ENCODE data around the gene ERICH3.

Gene ERICH3

DNA sequence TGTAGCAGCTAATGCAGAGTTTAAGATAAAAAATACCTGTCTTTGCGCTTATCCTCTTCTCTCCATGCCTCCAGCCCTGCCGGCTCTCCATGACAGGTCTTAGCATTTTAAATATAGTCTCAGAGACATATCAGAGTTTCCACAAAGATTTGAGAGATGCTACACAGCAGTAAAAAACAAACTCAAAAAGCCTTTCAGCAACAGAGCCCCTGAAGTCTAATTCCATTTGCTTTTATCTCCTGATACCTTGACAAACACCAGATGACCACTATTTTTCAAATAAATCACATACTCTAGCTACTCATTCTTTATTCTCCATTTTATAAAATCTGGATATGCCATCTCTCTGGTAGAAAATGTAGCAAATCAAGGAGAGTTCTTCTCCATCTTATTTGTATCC lies 81.6 kb downstream of the ERICH3 start:
- TF ChIP-seq, protein P1, sequence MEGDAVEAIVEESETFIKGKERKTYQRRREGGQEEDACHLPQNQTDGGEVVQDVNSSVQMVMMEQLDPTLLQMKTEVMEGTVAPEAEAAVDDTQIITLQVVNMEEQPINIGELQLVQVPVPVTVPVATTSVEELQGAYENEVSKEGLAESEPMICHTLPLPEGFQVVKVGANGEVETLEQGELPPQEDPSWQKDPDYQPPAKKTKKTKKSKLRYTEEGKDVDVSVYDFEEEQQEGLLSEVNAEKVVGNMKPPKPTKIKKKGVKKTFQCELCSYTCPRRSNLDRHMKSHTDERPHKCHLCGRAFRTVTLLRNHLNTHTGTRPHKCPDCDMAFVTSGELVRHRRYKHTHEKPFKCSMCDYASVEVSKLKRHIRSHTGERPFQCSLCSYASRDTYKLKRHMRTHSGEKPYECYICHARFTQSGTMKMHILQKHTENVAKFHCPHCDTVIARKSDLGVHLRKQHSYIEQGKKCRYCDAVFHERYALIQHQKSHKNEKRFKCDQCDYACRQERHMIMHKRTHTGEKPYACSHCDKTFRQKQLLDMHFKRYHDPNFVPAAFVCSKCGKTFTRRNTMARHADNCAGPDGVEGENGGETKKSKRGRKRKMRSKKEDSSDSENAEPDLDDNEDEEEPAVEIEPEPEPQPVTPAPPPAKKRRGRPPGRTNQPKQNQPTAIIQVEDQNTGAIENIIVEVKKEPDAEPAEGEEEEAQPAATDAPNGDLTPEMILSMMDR (conservative IDR thresholded peaks at IDR 0.05): no peak
- TF ChIP-seq ZFX (IDR thresholded peaks at IDR 0.05): no peak
- H3K27ac ChIP-seq: no peak overlapping the region

DNA sequence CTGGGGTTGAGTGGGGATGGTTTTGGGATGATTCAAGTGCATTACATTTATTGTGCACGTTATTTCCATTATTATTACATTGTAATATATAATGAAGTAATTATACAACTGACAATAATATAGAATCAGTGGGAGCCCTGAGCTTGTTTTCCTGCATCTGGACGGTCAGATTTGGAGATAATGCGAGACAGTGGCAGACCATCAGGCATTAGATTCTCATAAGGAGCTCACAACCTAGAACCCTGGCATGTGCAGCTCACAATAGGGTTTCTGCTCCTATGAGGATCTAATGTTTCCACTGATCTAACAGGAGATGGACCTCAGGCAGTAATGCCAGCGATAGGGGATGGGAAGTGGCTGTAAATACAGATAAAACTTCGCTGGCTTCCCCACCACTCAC lies 83.3 kb downstream of the ERICH3 start:
- TF ChIP-seq, protein P1 (conservative IDR thresholded peaks at IDR 0.05): no peak
- no peak for TF ChIP-seq ZFX (IDR thresholded peaks at IDR 0.05)
- no peak overlapping the region for H3K27ac ChIP-seq

DNA sequence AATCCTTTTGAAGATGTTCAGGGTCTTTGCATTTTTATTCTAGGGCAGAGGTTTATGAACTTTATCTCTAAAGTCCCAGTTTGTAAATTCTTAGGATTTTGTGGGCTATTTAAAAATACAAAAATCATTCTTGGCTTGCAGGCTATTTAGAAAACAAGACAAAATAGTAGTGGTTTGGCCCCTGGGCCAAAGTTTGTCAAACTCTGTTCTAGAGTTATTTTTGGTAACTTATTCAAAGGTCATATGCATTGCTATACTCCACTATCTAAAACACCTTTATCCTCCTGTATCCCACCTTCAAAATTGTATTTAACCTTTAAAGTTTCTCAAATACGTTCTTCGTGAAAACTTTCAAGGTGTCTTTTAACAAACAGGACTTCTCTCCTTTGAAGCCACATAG lies 85.7 kb downstream of the ERICH3 start:
- TF ChIP-seq ZFX (IDR thresholded peaks at IDR 0.05): no peak
- TF ChIP-seq, protein P1 (conservative IDR thresholded peaks at IDR 0.05): no peak
- H3K27ac ChIP-seq: no peak overlapping the region

DNA sequence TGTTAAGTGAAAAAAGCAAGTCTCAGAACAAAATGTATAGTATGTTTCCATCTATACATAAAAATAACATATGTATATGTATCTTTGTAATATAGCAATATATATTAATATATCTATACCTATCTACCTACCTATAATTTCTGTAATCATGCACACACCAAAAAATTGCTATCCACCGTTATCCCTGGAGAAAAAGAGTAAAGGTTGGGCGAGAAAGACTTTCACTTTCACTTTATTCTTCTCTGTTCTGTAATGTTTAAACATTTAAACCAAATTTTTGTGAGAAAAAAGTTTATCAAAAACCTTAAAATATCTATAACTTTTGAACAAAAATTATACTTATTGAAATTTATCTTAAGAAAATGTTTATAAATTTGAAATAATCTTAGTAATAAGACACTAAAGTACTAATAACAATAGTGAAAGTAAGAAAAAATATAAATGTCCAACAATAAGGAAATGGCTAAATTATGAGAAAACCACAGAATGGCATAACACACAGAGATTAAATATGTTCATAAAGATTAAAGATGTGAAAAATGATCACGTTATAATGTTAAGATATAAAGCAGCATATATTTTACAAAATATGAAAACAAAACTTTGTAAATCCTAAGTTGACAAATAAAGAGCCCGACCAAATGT lies 87.2 kb downstream of the ERICH3 start:
- TF ChIP-seq, protein P1 (conservative IDR thresholded peaks at IDR 0.05): no peak
- TF ChIP-seq ZFX (IDR thresholded peaks at IDR 0.05): no peak
- no peak overlapping the region for H3K27ac ChIP-seq

DNA sequence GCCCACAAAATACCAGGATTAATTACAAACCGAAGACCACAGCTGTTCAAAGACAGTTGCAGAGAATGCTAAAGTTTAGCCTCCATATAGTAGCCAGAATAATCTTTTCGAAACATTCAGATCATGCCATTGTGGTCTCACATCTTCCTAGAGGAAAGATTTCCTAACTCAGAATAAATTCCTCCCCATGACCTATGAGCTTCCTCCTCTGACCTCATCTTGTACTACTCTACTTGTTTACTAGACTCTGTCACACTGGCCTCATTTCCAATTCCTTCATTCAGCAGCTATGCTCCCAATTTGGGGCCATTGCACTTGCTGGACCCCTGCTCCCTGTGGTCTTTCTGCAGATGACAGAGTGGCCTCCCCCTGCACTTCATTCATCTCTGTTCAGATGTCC lies 89.4 kb downstream of the ERICH3 start:
- no peak for TF ChIP-seq ZFX (IDR thresholded peaks at IDR 0.05)
- TF ChIP-seq, protein P1 (conservative IDR thresholded peaks at IDR 0.05): no peak
- no peak overlapping the region for H3K27ac ChIP-seq

DNA sequence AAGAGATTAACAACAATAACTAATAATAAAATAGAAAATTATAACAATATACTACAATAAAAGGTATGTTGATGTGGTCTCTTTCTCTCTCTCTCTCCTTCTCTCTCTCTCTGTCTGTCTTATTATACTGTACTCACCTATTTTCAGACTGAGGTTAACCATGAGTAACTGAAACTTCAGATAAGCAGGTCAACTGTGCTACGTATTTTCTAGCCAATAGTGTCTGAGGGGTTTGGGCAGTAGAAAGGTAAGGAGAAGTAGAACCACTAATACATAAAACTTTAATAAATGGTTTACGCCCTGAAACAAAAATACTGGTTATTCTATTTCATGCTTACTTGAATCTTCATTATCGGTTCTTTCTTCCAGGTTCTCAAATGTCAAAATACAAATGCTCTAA lies 90.2 kb downstream of the ERICH3 start:
- TF ChIP-seq ZFX (IDR thresholded peaks at IDR 0.05): no peak
- TF ChIP-seq, protein P1 (conservative IDR thresholded peaks at IDR 0.05): no peak
- no peak overlapping the region for H3K27ac ChIP-seq

DNA sequence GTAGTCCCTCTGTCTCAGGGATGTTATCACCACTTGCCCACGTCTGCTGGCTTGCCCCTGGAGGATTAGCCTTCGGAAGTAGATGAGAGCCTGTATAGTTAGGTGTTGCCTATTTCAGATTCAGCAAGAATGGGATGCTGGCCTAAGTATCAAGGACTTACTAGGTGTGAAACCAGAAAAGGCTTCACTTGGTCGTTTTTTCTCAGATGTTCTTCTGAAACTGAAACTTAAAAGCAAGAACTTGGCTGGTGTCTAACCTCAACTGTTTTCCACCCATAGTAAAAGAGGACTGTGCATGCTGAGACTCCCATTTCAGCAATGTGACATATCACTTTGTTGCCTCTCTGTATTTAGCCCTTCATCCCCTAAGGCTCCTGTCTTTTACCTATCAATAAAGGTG lies 94.2 kb downstream of the ERICH3 start:
- no peak overlapping the region for H3K27ac ChIP-seq

DNA sequence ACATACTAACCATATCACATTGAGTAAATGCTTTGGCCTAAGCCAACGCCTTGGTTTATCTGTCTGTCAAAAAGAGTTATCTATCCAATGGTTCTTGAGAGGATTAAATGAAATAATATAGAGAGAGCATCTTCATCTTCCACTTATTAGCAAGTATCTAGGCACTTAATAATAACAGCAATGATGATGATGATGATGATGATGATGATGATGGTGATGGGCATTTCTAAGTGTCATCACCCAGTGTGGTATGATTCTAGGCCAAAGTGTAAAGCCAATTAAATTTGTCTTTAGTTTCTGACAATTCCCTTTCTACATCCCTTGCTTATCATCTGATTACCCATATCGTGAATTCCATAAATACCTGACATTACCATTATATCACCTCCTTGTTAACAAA lies 95.5 kb downstream of the ERICH3 start:
- no peak for TF ChIP-seq ZFX (IDR thresholded peaks at IDR 0.05)
- TF ChIP-seq, protein P1 (conservative IDR thresholded peaks at IDR 0.05): no peak
- no peak overlapping the region for H3K27ac ChIP-seq

More for the DNA sequence above, 94.2 kb downstream of the ERICH3 start:
- no peak for TF ChIP-seq ZFX (IDR thresholded peaks at IDR 0.05)
